Neural progenitor cell (in vitro differentiated cells): ENCODE results near the gene RASA4B.

Source experiments
- EZH2 ChIP-seq: fragments of 200-600 bp; sonication (generic); IDR thresholded peaks from 2 replicates; pipeline ENCODE4 v1.6.1; 2017; ENCODE audit warnings: antibody characterized with exemption, mild to moderate bottlenecking, moderate library complexity
- EZH2phosphoT487 ChIP-seq: fragments of 200-600 bp; sonication (generic); IDR thresholded peaks from 2 replicates; pipeline ENCODE4 v1.6.1; 2017; ENCODE audit warnings: antibody characterized with exemption
- TF ChIP-seq, protein P1 (sequence below): fragments of 200-600 bp; sonication (generic); IDR thresholded peaks from 2 replicates; pipeline ENCODE4 v1.5.1; 2017; ENCODE audit warnings: antibody characterized with exemption, mild to moderate bottlenecking

GRCh38 chr7:102459221-102459844, 58.2 kb downstream of the RASA4B start:
- TF ChIP-seq, protein P1, sequence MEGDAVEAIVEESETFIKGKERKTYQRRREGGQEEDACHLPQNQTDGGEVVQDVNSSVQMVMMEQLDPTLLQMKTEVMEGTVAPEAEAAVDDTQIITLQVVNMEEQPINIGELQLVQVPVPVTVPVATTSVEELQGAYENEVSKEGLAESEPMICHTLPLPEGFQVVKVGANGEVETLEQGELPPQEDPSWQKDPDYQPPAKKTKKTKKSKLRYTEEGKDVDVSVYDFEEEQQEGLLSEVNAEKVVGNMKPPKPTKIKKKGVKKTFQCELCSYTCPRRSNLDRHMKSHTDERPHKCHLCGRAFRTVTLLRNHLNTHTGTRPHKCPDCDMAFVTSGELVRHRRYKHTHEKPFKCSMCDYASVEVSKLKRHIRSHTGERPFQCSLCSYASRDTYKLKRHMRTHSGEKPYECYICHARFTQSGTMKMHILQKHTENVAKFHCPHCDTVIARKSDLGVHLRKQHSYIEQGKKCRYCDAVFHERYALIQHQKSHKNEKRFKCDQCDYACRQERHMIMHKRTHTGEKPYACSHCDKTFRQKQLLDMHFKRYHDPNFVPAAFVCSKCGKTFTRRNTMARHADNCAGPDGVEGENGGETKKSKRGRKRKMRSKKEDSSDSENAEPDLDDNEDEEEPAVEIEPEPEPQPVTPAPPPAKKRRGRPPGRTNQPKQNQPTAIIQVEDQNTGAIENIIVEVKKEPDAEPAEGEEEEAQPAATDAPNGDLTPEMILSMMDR, result no peak
- TF ChIP-seq EZH2, result no peak
- no peak for TF ChIP-seq EZH2phosphoT487
